22Rv1 (cell line): ENCODE measurements around the gene KIAA0753.

Source experiments
- H3K27ac ChIP-seq: fragments of 450-650 bp; 2 replicates; pipeline ENCODE4 v1.5.1; 2017
- ZFX ChIP-seq: fragments of 450-650 bp; IDR thresholded peaks from 2 replicates; pipeline ENCODE4 v1.6.1; 2017; ENCODE audit warnings: antibody characterized with exemption, borderline replicate concordance
- TF ChIP-seq, protein P1 (sequence below): fragments of 450-650 bp; IDR thresholded peaks from 2 replicates; pipeline ENCODE4 v1.5.1; 2017; ENCODE audit warnings: mild to moderate bottlenecking

KIAA0753 gene

GRCh38 chr17:6639014-6639585, 1.4 kb downstream of the KIAA0753 start:
- TF ChIP-seq, protein P1, sequence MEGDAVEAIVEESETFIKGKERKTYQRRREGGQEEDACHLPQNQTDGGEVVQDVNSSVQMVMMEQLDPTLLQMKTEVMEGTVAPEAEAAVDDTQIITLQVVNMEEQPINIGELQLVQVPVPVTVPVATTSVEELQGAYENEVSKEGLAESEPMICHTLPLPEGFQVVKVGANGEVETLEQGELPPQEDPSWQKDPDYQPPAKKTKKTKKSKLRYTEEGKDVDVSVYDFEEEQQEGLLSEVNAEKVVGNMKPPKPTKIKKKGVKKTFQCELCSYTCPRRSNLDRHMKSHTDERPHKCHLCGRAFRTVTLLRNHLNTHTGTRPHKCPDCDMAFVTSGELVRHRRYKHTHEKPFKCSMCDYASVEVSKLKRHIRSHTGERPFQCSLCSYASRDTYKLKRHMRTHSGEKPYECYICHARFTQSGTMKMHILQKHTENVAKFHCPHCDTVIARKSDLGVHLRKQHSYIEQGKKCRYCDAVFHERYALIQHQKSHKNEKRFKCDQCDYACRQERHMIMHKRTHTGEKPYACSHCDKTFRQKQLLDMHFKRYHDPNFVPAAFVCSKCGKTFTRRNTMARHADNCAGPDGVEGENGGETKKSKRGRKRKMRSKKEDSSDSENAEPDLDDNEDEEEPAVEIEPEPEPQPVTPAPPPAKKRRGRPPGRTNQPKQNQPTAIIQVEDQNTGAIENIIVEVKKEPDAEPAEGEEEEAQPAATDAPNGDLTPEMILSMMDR, result no peak
- TF ChIP-seq ZFX, result no peak
- H3K27ac ChIP-seq, result peak overlapping the region; percentile 93

GRCh38 chr17:6638046-6638908, 2.2 kb downstream of the KIAA0753 start:
- H3K27ac ChIP-seq, result peak overlapping the region; percentile 93; the same call in 1 of the 2 replicates
- TF ChIP-seq, protein P1, result no peak
- TF ChIP-seq ZFX, result no peak

- TF ChIP-seq ZFX, result no peak
- TF ChIP-seq, protein P1, result no peak
- H3K27ac ChIP-seq, result no peak overlapping the region
Observed at GRCh38 chr17:6637458-6637840, 3.1 kb downstream of the KIAA0753 start.

DNA sequence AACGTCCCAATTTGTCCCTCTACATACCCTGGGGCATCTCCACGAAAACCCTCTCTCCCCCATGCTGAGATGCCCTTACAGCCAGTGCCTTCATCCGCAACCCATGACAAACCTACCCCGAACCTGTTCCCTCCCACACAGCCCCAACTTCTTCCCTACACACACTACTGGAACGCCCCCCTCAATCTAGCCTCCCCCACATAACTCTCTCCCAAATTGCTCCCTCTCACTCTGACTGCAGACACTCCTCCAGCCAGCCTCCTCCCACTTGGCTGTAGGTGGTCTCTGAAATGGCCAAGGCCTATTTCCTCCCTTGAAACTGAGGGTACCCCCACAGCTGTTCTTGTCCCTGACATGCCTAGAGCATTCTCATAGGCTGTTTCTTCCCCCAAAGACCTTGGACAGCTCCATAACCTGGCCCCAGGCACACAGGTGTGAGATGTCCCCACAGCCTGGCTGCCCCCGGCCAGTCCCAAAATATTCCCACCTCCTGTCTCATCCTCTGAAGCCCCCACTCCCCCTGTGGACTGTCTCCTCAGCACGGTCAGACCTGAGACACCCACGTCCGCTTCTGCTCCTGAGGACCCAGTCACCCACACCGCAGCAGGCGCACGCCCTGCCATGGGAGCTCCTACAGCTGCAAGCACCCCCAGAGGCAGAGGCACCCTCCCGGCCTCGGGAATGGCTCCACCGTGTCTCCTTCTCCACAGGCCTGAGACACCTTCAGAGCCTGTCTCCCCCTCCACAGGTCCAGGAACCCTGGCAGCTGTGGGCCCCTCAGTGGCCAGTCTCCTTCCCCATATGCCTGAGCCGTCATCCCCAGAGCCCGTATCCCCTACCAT, 3.7 kb downstream of the KIAA0753 start:
- TF ChIP-seq, protein P1, result no peak
- no peak for TF ChIP-seq ZFX

DNA sequence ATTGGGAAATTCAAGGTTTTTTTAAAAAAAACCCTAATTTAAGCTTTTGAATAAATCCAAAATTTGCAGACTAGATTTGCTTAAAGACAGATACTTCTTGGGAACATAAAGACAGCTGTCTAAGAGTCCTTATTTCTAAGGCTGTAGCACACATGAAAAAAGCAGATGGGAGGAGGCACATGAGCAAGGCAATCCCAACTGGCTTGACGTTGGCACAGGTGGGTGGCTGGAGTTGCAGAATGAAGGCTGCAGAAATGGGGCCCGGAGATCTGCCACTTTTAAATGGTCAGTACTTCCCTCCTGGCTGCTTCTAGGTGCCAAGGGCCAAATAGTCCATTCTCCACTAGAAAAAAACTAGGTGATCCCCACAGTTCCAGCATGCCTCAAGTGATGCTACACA, 4.4 kb downstream of the KIAA0753 start:
- no peak overlapping the region for H3K27ac ChIP-seq
- TF ChIP-seq, protein P1, result no peak
- TF ChIP-seq ZFX, result no peak

More for the DNA sequence above, 3.7 kb downstream of the KIAA0753 start:
- H3K27ac ChIP-seq, result no peak overlapping the region

GRCh38 chr17:6633263-6633662, 7.2 kb downstream of the KIAA0753 start:
- TF ChIP-seq, protein P1, result no peak
- TF ChIP-seq ZFX, result no peak
- no peak overlapping the region for H3K27ac ChIP-seq
